Stimulated activated CD4-positive, alpha-beta T cell treated with anti-CD3 and anti-CD28 coated beads, Interleukin-2, amount 100 ng/mL, for 24 hours (primary cell): Measurements from ENCODE around the gene SEC16B.

Source experiments
- DNase-seq, 2 donors: peaks; one replicate each; pipeline ENCODE4 v3.0.0-alpha.2; 2020

The SEC16B gene

DNA sequence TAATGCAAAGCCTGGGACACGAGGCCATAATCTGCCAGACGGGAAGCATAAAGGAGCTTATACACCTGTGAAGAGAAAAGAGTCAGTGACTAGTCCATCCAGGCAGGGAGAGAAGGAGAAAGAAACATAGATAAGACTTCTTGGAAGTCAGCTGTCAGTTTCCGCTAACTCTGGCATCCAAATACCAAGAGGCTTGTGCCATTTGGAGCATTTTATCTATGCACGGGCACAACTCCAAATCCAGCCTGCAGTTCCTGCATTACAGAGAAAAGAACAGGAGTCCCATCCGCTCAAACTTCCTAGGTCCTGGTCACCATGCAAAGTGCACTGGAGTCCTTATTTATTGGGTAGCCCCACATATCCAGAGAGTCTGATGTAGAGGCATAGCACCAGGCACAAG is 27.9 kb downstream of the SEC16B start:
- no peak for DNase-seq

DNA sequence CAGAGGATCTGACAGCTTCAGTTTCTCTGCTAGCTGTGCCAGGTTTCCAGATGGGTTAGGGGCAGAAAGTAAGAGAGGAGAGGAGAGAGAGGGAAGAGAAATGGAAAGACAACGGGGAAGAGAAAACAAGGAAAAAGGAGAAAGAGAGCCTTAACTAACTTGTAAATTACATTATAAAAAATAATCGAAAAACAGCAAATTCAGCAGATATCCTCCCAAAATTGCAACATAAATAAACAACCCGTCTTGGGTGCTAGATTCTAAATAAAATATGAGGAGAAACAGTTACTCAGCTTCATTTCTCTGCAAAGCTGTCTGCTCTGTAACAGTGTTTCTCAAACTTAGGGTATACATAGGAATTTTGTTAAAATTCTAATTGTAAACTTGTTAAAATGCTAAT is 29.2 kb downstream of the SEC16B start:
- no peak for DNase-seq

DNA sequence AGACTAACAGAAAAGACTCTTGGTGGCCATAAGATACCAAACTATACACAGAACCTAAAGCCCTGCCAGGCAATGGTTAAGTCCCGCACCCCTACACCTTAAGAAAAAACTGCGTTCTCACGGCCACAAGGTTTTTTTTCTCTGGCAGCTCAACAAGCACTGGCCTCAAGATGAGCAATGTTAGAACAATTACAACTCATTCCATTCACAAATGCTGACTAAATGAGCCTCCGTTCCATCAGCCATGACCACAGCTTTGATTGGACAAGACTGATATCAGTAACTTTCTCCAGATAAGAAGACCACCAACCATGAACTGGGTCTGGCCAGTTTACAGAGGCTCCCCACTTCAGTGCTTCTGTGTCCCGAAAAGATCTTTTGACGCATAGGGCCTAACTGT is 31.9 kb downstream of the SEC16B start:
- no peak for DNase-seq

DNA sequence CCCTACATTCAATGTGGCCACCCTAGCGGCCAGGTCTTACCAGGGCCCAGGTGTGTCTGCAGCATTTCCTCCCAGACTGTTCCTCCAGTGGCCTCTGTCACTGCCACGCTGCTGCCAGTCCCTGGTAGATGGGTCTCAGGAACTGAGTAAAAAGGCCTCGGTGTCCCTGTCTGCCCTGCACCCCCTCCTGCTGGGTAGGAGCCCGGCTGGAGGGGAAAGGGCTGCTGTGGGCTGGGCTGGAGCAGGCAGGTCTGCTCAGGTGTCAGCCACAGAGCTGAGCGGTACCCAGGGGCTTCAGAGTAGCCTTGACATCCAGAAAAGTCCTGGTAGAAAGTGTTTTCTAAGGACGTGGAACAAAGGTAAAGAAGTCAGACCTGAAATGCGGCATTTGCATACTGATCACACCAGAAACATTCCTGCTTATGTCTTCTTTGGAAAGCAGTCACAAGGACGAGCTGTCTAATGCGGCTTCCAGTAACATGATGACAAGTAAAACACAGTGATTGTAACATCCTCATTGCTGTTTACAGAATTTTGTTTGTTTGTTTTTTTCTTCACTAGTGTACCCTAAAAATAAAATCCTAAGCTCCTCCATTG is 32.6 kb downstream of the SEC16B start:
- no peak for DNase-seq

DNA sequence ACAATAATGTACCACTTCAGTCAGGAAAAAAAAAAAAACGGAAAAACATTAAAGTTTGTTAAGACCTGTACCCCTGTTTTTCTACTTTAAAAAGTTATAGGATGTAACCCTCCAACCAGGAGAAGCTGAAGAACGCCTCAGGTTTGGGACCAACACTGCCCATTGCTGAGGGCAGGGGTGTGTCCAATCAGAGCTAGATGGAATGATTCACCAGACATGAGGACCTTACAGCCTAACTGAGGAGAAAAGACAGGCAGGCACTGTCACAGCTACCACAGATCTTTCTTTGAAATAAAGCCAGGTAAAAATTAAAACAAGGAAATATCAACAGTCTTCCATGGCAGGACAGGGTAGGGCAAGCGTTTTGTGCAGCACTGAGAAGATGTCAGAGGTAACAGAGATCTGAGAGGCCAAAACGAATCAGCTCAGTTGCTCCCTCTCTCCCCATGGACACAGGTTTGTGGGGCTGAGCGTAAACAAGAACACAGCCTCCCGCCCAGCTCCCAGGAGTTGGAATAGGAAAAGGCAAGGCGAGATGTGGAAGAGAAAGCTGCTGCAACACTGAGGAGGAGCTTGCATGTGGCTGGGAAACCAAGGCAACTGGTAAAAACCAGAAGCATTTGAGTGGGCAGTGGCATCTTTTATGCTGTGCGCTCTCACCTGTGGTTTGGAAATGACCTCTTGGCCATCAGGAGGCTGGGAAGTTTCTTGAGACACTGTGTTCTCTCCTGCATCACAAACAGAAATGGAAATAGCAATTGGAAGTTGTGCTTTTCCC is 34.0 kb downstream of the SEC16B start:
- DNase-seq = no peak

DNA sequence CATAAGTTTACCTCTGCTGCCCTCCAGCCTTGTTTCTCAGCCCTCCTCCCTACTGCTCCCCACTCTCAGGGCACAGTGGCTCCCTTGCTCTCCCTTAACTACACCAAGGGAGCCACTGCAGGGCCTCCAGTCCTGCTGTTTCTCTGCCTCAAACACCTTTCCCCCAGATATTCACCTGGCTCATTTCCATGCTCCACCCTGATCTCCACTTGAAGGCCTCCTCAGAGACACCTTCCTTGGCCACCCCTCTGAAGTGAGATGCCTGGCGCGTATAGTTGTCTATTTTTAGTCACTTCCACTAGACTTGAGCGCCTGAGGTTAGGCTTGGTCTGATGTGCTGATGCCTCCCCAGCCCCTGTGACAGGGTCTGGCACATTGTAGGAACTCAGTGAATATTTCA is 34.9 kb downstream of the SEC16B start:
- DNase-seq = no peak

DNA sequence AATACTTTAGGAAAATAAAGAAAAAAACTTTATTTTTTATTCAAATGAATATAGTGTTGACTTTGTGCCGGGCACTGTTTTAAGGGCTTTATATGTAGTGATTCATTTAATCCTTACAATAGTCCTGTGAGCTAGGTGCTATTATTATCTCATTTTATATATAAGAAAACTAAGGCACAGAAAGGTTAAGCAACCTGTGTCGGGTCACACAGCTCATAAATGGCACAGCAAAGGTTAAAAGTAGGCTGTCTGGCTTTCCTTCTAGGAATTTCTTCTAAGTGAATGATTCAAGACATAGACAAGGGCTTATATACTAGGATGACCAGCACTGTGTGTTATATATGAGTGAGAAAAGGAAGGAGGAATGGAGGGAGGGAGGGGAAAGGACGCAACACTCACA is 35.4 kb downstream of the SEC16B start:
- no peak for DNase-seq

DNA sequence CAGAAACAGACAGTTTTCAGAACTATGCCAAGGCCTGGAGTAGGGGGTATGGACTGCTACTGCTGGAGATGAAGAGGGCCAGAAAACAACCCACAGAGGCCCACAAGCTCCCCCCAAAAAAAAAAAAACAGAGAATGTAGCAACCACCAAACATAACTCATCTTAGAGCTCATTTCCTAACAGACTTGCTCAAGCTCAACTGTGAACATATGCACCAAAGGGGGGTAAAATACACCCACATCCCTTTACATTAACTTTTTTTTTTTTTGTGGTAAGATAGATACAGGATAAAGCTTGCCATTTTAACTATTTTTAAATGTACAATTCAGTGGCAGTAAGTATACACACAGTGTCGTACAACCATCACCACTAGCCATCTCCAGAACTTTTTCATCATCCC is 36.0 kb downstream of the SEC16B start:
- DNase-seq = no peak

DNA sequence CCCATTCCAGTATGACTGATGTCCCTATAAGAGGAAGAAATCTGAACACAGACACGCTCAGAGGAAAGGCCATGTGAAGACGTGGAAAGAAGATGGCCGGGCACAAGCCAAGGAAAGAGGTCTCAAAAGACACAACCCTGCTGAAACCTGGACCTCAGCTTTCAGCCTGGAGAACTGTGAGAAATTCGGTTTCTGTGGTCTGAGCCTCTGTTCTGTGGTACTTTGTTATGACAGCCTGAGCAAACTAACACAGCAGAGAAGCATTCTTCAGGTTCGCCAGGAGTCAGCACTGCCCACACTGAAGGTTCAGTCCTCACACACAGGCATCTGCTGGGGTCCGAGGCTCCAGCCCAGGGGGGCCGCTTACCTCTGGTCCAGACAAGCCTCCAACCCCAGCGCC is 37.7 kb downstream of the SEC16B start:
- DNase-seq = no peak

DNA sequence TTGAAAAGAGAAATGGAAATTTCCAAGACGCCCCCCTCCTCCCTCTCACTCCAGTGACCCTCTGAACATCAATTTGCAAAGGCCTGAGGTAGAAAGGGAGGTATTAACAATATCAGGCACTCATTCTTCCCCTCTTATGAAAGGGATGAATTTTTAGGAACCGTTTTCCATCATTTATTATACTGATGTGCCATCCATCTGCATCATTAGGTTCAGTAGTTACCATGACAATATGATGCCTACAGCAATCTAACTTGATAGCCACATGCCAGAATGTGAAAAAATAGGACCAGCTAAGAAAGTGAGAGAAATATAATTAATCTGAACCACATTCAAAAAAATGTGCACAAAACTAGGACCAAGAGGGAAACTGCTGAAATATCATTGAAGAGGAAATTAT is 40.9 kb downstream of the SEC16B start:
- DNase-seq = no peak

DNA sequence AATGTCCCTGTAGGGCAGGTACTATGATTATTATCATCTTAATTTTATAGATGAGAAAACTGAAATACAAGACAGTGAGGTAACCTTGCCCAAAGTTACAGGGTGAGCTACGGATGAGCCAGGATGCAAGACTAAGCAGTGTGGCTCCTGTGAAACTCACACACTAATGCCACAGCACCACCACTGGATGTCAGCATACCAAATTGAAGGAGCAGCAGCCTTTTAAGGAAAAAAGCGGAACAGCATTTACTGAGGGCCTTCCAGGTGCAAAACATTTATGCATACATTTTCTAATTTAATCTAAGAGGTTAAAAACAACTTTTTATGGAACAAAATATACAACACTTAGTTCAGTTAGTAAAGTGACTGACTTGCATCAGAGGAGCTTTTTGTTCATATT is 41.7 kb downstream of the SEC16B start:
- DNase-seq = no peak

DNA sequence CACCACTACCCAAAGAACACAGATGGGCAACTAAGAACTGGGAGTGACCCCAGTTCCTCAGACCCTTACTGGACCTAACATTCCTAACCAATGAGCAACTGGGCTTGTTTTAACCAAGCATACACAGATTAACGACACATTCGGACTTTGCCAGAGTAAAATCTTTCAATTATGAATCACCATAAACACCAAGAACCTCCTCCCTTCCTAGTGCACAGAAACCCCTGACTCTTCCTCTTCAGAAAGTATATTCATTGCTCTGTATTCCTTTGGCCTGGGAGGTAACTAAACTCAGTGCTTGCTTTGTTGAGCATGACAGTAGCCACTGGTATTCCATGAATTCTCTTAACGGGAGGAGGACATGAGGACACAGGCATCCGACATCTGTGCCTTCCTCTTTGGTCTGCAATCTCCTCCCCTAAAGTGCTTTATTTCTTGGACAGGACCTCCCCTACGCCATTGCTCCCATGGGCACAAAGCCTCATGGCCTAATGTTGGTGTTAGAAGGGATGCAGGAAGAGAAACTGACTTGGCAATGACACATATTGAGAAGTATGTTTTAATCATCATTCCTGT is 42.7 kb downstream of the SEC16B start:
- no peak for DNase-seq

DNA sequence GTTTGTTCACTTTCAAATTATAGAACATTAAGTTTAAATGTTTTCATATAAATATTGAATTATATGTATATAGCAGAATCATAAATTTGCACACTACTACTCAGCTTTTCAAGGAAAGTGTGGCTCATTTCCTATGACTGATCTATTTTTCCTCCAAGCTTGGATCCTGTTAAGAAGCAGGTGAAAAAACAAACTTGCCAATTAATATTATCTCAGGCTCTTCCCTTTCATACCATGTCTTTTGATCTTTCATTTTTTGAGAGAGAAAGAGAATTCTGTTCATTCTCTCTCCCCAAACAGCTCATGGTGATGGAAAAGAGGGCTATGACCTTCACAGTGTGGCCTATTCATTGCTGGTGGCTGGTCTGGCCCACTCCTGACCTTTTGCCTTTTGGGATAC is 43.7 kb downstream of the SEC16B start:
- DNase-seq = no peak

DNA sequence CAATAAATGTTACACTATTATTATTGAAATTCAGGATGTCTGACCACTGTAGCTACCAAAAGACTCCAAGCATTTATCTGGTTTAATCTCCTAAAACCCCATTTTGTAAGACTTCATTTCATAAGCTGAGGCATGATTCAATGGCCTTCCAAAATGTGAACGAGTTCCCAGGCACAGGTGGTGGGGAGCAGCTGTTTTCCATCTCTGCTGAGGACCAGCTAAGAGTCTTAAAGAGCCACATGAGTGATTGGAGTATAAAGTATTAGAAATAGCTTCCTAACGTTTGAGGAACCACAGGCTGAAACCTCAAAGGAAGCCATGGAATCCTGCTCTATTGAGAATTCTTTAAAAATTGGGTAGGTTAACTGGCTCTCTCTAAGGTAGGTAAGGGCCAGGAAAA is 44.9 kb downstream of the SEC16B start:
- DNase-seq = no peak

DNA sequence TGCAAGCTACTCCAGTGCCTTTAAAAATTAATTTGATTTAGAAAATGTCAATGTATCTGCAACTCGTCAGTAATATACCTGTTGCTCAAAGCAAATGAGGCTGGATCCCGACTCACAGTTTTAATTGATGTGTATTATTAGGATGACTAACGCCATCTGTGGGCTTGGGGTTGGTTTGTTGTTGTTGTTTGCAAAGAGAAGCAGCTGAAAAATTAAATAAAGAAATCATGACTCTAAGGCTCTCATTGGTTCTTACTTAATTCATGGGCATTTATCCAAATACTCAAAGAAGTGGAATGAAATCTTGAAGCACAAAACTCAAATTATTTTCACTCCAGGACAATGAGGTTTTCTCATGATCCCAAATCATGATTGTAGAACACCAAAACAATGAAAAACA is 46.4 kb downstream of the SEC16B start:
- no peak for DNase-seq

DNA sequence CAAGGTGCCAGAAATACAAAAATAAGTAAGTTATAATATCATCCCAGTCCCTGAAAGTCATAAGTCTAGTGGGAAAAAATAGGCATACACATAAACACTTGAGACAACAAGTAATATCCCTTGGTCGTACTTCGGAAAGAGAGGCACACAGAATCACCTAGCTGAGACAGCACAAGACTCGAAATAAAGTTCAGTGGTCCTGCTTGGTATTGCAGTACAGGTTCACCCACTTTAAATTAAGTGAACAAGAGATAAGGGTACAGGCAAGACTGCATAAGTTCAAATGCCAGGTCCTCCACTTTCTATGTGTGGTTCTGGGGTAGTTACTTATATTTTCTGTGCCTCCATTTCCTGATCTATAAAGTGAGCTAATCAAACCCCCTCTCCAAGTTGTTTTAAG is 47.6 kb downstream of the SEC16B start:
- DNase-seq = no peak

DNA sequence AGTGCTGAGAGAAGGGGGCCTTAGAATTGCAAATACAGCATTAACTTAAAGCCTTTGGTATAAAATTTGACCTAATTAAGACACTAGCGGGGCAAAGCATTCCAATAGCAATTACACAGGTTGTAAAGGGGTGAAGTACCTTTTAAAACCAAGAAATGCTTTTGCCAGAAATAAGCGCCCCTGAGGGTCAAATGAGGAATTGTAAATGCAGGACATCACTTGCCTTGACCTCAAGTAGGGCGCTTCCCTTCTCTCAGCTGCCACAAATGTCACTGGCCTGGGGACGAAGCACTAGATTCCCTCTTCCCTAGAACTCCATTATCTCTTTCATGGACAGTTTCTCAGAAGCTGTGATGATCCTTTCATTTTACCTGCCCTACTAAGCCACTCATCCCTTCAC is 48.3 kb downstream of the SEC16B start:
- no peak for DNase-seq

DNA sequence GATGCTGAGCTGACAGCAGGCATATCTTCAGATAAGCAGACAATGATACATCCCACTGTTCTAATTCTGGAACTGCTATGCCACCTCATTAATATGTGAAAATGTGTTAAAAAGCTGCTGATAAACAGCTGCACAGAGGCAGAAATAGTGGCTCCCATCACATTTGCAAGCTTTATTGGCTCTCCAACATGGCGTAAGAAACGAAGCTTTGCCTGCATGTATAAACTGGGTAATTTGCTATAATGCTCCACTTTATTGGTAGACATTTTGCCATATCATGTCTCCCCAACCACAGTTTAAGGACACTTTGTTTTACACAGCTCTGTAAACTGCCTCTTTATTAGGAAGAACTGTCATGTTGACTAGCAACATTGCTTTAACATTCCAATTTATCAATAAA is 49.8 kb downstream of the SEC16B start:
- DNase-seq = no peak

DNA sequence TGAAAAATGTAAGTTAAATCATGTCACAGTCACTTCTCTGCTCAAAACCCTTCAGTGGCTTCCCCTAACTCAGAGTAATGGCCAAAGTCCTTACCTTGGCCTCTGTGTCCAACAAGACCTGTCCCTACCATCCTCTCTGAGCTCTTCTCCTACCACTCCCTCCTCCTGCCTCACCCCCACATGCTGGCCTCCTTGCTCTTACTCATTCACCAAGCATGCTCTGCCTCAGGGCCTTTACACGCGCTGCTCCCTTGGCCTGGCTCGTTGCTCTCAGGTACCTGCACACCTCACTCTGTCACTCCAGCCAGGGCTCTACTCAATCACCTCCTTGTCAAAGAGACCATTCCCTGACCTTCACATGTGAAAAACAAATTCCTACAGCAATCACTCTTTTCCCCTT is 54.2 kb downstream of the SEC16B start:
- no peak for DNase-seq

DNA sequence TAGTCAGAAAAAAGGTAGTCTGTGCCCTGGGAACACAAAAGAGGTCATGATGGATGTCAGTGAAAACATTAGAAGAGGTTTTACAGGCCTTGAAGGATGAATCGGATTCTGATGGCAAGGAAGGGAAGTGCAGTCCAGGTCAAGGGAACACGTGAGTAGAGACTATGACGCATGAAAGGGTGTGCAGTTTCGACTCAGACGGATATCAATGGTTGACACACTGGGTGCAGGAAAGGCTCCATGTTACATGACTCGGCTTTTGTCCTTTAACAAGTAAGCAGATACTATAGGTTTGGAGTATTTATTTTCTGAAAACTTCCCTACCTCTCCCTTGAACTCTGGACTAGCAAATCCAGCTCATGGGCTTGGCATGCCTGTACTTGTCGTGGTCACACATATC is 55.3 kb downstream of the SEC16B start:
- DNase-seq = no peak

DNA sequence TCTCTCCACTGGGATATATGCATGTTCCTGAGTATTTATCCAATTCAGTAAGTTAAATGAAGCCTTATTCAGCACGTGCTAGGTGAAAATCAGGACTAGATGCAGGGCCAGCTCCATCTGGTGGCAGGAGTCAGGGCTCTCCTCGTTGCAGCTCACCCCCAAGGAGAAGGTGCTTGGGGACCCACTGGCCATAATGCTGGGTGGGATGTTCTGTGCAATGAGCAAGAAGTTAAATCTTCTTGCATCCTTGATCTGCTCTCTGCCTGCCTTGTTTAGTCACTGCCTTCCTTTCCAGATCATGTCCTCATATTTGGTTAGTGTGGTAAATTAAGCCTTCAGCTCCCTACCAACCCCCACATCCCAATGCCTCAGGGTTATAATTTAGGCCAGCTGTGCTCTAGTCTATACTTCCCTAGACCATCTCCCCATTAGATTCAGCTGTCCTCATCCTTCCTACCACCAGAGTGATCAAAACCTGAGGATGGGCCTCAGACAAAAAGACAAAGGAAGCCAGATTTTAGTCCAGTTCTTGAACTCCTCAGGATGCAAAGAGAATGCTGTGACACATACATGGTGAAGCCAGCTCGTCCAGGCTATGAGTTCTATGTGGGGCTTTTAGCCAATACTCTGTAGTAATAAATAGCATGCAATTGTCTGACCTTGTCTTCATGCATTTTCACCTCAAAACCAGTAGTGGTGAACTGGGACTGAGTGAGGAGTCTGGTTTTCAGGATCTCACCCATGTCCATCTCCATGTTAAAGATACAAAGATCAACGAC is 55.9 kb downstream of the SEC16B start:
- DNase-seq = no peak

DNA sequence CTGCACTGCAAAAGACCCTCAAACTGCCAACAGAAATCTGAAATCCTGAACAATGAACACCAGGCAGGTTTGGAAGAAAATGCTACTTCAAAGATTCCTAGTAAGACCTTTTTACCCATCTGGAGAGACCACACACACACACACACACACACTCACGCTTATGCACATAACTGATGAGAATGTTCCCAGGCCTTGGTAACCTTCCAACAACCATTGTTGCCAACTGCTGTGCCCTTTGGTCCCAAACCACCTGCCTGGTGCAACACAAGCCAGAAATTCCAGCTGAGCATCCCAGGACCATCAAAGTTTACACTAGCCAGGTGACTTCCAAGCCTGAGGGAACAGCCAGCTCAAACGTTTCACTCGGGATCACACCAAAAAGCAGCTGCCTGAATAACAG is 56.9 kb downstream of the SEC16B start:
- no peak for DNase-seq

DNA sequence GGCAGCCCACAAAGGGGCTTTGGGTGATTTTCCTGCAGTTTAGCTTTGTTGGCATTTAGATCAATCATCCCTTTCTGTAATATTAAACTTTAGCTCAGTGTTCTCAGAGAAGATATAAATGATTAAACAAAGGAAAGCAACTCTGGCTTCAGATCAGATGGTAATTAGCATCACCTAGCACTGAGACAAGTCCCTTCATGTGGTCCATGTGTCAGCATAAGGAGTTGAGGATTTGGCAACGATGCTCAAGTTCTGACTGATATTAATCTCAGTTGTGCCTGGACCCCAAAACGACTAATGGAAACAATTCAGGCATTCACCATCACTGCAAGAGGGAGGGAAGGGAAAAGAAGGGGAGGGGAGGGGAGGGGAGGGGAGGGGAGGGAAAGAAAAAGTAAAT is 60.4 kb downstream of the SEC16B start:
- no peak for DNase-seq

DNA sequence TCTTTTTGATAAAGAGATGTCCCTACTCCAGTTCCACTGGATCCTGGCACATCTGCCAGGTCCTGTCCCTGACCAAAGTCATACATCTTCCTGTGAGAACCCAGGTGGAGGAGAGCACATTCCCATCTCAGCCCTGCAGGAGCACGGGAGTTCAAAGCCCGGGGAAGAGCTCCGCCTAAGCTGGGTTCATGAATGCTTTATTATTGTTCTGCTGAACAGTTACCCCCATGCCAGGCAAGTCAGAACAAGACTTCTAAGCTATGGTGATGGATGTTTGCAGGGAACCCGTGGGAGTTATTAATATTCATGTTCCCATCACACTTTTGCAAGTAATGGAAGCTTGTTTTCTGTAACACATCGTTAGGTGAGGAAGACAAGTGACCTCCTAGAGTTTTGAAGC is 62.9 kb downstream of the SEC16B start:
- DNase-seq = no peak
